GM18526 (cell line): ENCODE measurements around the gene CYP8B1.

Experiments used
- POLR2A ChIP-seq: IDR thresholded peaks from 3 replicates; pipeline ENCODE4 v1.6.1; 2011; ENCODE audit not compliant: insufficient read length; ENCODE audit errors: extremely low read depth

CYP8B1 gene, protein sequence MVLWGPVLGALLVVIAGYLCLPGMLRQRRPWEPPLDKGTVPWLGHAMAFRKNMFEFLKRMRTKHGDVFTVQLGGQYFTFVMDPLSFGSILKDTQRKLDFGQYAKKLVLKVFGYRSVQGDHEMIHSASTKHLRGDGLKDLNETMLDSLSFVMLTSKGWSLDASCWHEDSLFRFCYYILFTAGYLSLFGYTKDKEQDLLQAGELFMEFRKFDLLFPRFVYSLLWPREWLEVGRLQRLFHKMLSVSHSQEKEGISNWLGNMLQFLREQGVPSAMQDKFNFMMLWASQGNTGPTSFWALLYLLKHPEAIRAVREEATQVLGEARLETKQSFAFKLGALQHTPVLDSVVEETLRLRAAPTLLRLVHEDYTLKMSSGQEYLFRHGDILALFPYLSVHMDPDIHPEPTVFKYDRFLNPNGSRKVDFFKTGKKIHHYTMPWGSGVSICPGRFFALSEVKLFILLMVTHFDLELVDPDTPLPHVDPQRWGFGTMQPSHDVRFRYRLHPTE

DNA sequence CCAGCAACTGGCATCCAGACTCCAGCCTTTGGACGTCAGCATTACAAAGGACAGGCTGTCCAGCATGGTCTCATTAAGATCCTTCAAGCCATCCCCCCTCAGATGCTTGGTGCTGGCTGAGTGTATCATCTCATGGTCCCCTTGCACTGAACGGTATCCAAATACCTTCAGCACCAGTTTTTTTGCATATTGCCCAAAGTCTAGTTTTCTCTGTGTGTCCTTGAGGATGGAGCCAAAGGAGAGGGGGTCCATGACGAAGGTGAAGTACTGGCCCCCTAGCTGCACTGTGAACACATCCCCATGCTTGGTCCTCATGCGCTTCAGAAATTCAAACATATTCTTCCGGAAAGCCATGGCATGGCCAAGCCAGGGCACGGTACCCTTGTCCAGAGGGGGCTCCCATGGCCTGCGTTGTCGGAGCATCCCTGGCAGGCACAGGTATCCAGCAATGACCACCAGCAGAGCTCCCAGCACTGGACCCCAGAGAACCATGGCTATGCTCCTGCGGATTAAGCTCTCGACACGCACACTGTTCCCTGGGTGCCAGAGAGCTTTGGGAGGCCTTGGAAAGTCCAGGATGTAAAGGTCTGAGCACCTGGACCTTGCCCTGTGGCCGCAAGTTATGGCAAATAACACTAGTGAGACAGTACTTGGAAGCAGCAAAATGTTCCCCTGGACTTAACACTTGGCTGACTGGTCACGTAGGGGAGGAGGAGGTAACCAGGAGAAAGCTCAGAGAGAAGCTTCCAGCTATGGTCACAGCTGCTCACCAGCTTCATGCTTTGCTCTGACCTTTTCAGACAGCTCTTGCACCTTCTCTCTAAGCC is at the start of gene CYP8B1:
TSS of gene CYP8B1 (minus strand) at position 555 of the 827 bp plus-strand sequence. CDS start at position 492, 63 bp downstream.
- TF ChIP-seq POLR2A = no peak

DNA sequence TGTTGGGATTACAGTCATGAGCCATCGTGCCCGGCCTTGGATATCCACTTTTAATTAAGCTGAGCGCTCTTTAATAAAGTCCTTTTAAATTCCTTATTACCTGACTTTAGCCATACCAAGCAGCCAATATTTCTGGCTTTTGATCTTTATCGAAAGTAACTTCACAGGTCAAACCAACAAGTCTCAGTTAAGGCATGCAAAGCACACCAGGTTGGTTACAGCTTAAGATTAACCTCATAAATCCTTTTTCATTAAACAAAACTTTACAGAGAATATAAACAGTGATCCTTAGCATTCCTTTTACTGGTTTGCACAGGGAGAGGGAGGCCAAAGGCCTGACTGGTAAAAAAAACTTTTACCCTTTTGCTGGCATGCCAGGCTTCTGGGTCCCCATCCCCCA is 47.9 kb upstream of the CYP8B1 start:
- no peak for TF ChIP-seq POLR2A

DNA sequence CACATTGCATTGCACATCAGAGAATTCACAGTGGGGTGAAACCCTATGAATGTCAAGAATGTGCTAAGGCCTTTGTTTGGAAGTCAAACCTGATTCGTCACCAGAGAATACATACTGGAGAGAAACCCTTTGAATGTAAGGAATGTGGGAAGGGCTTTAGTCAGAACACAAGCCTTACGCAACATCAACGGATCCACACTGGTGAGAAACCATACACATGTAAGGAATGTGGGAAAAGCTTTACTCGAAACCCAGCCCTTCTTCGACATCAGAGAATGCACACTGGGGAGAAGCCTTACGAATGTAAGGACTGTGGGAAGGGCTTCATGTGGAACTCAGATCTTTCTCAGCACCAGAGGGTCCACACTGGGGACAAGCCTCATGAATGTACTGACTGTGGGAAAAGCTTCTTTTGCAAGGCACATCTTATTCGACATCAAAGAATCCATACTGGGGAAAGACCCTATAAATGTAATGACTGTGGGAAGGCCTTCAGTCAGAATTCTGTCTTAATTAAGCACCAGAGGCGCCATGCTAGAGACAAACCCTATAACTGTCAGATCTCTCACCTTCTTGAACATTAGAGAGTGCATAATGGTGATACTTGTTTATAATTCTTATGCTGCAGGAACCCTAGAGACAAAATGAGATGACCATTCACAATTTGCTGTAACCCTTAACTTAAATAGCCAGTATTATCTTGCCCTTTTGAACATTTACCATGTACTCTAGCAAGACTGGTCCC is 39.3 kb upstream of the CYP8B1 start:
- no peak for TF ChIP-seq POLR2A

- no peak for TF ChIP-seq POLR2A
Measured at GRCh38 chr3:42911551-42911950, 35.9 kb upstream of the CYP8B1 start.

DNA sequence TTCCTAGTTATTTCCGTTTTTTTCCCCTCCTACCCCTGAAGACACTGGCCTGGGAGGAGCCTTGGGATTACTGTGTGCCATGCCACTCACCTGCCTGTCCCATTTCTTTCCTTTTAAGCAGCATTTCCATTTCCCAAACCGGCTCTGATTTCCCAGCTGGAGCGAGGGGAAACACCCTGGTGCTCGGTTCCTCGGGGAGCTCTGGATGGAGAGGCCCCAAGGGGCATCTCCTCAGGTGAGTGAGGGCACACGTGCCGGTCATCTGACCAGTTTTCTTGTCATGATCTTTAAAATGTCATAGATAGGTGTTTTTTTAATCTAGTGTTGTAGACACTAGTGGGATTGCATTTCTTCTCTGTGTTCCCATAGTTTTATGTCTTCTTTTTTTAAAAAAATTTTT is 33.0 kb upstream of the CYP8B1 start:
- no peak for TF ChIP-seq POLR2A

- no peak for TF ChIP-seq POLR2A
Measured at GRCh38 chr3:42906848-42907183, 31.1 kb upstream of the CYP8B1 start.

- no peak for TF ChIP-seq POLR2A
Measured at GRCh38 chr3:42906070-42906847, 30.6 kb upstream of the CYP8B1 start, which contains the start of gene ZNF662. ZNF662 (plus strand) TSS chr3:42906142; CDS start chr3:42908115, 1,973 bp downstream.

- TF ChIP-seq POLR2A = no peak
Measured at GRCh38 chr3:42905740-42906069, 30.0 kb upstream of the CYP8B1 start.

- TF ChIP-seq POLR2A = no peak
Measured at GRCh38 chr3:42904076-42904475, 28.4 kb upstream of the CYP8B1 start.

GRCh38 chr3:42902257-42902656 is 26.6 kb upstream of the CYP8B1 start:
- no peak for TF ChIP-seq POLR2A

- no peak for TF ChIP-seq POLR2A
Measured at GRCh38 chr3:42901073-42901415, 25.4 kb upstream of the CYP8B1 start.

- TF ChIP-seq POLR2A = no peak
Measured at GRCh38 chr3:42900226-42901072, 24.8 kb upstream of the CYP8B1 start.

DNA sequence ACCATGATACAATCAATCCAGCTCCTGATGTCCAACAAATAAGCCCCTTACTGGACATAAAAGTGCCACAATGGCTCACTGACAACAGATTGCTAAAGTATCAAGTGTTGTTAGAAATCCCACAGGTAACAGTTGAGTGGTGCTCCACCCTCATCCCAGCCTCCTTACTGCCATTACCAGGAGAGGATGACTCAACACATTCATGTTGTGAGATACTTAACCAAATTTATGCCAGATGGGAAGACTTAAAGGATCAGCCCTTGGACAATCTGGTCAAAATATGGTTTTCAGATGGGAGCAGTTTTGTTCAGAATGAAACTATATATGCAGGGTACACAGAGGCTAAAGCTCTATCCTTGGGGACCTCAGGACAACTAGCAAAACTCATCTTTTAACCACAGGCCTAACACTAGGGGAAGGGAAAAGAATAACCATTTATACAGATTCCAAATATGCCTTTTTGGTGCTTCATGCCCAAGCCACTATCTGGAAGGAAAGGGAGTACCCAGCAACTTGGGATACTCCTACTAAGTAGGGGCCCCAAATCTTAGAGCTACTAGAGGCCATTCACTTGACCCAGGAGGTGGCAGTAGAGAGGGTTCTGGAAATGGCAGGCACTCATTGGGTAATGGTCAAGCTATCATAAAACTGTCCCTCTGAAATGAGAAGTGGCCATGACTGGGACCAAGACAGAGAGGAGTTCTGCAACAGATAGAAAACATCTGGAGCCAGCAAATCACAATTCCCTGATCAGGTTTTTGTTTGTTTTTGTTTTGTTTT is 23.4 kb upstream of the CYP8B1 start:
- TF ChIP-seq POLR2A = no peak
